PC-9 (cell line): Measurements from ENCODE around the gene TNS4. TPM values are rescaled to one million over a fixed set of nuclear protein-coding genes. Genes with fewer than 3 reads are reported as not detected.

Experiments
- BruUV-seq: library from RNA; stranded (reverse); fragments of 400-500 nt; replicated peaks from 2 replicates; lab custom pipeline; 2021; lab: Mats Ljungman, UMichigan
- CTCF ChIA-PET: fragments of 300-600 bp; sonication (Branson Sonifier 250); formaldehyde crosslinking; loops from one replicate; lab custom pipeline; 2022; ENCODE audit warnings: antibody characterized with exemption; lab: Charles Lee
- POLR2A ChIA-PET: fragments of 300-600 bp; sonication (Branson Sonifier 250); formaldehyde crosslinking; loops from one replicate; lab custom pipeline; 2022; ENCODE audit warnings: antibody characterized with exemption; ENCODE audit not compliant: unreplicated experiment; lab: Charles Lee
- DNase-seq, 2 experiments: peaks; one replicate each; pipeline versions ENCODE4 v3.0.0 to v3.0.0-alpha.2; 2015 to 2022; ENCODE audit warnings: mixed read lengths in 1 of 2
- H2AFZ ChIP-seq: fragments of 200-600 bp; sonication (generic); 2 replicates; pipeline ENCODE4 v1.8.1; 2017; ENCODE audit warnings: antibody characterized with exemption
- H3F3A ChIP-seq: fragments of 200-600 bp; sonication (generic); 2 replicates; pipeline ENCODE4 v1.8.1; 2017; ENCODE audit warnings: antibody characterized with exemption, mild to moderate bottlenecking, low read depth; ENCODE audit not compliant: insufficient read depth
- H3K27ac ChIP-seq: fragments of 200-600 bp; sonication (generic); 2 replicates; pipeline ENCODE4 v1.6.1; 2016; ENCODE audit warnings: mixed run types
- H3K27me3 ChIP-seq: fragments of 200-600 bp; sonication (generic); 2 replicates; pipeline ENCODE4 v1.6.1; 2016; ENCODE audit warnings: low read depth, mixed run types; ENCODE audit not compliant: insufficient read depth
- H3K36me3 ChIP-seq: fragments of 200-600 bp; sonication (generic); 2 replicates; pipeline ENCODE4 v1.6.1; 2016; ENCODE audit warnings: low read depth, mixed run types
- H3K4me1 ChIP-seq: fragments of 200-600 bp; sonication (generic); replicated peaks from 2 replicates; pipeline ENCODE4 v1.6.1; 2016; ENCODE audit warnings: mixed run types; ENCODE audit not compliant: insufficient read depth
- H3K4me2 ChIP-seq: fragments of 200-600 bp; sonication (generic); 2 replicates; pipeline ENCODE4 v1.6.1; 2017; ENCODE audit warnings: mixed run types
- H3K4me3 ChIP-seq: fragments of 200-600 bp; sonication (generic); 2 replicates; pipeline ENCODE4 v1.6.1; 2016; ENCODE audit warnings: mixed run types
- H3K79me2 ChIP-seq: fragments of 200-600 bp; sonication (generic); 2 replicates; pipeline ENCODE4 v1.6.1; 2017; ENCODE audit warnings: low read depth, mixed run types
- H3K9me2 ChIP-seq: fragments of 200-600 bp; sonication (generic); 2 replicates; pipeline ENCODE4 v1.8.1; 2017; ENCODE audit warnings: mild to moderate bottlenecking; ENCODE audit not compliant: insufficient read depth
- H3K9me3 ChIP-seq: fragments of 200-600 bp; sonication (generic); 2 replicates; pipeline ENCODE4 v1.8.1; 2016; ENCODE audit warnings: low read depth; ENCODE audit not compliant: insufficient read depth
- H4K20me1 ChIP-seq: fragments of 200-600 bp; sonication (generic); 2 replicates; pipeline ENCODE4 v1.8.1; 2017; ENCODE audit not compliant: insufficient read depth
- CTCF ChIP-seq: fragments of 200-600 bp; sonication (generic); conservative IDR thresholded peaks from 2 replicates; pipeline ENCODE4 v1.6.1; 2017; ENCODE audit warnings: mixed run types, antibody characterized with exemption, mild to moderate bottlenecking, moderate library complexity
- EZH2 ChIP-seq: fragments of 200-600 bp; sonication (generic); IDR thresholded peaks from 2 replicates; pipeline ENCODE4 v1.8.0; 2017; ENCODE audit warnings: antibody characterized with exemption, low read depth
- intact Hi-C: fragments of 100-400 bp; cut with micrococcal nuclease; formaldehyde crosslinking; loops from one replicate; pipeline ENCODE4 v1.10.0; 2022; ENCODE audit not compliant: unreplicated experiment
- total RNA-seq: library from RNA; stranded (reverse); gene quantifications from 2 replicates; pipeline ENCODE4 v1.2.3, GENCODE V29; 2021

The TNS4 gene
- total RNA-seq, 1 experiment from 2014 or later, result 17.4 TPM

GRCh38 chr17:40545660-40546059 lies 44.2 kb upstream of the TNS4 start:
- Histone ChIP-seq H3K4me3 (no peak overlapping the region), H3F3A (peaks cover 24% of the 10 kb centered on the region), H2AFZ (no peak overlapping the region), H3K36me3 (no peaks in the 10 kb centered on the region), H3K4me2 (no peak overlapping the region), H4K20me1 (no peaks in the 10 kb centered on the region), H3K9me2 (no peaks in the 10 kb centered on the region), H3K9me3 (no peaks in the 10 kb centered on the region), H3K27ac (no peak overlapping the region), H3K27me3 (no peaks in the 10 kb centered on the region), H3K79me2 (no peaks in the 10 kb centered on the region), H3K4me1 (peaks cover 34% of the 10 kb centered on the region)
- POLR2A ChIA-PET, result no interaction called here
- no peak for DNase-seq
- CTCF ChIA-PET, result no interaction called here
- intact Hi-C loops, result no loop called here
- TF ChIP-seq EZH2 (no peak), CTCF (no peak)
- BruUV-seq, result no TSS peak

- peaks cover 5% of the 10 kb centered on the region for H3K4me1 ChIP-seq
- H3K27ac ChIP-seq, result no peak overlapping the region
- H3K4me3 ChIP-seq, result no peak overlapping the region
- no peak for TF ChIP-seq EZH2
- TF ChIP-seq CTCF, result no peak
- no peaks in the 10 kb centered on the region for H3K9me2 ChIP-seq
- intact Hi-C loops, result no loop called here
- DNase-seq, result no peak
- no peaks in the 10 kb centered on the region for H3K27me3 ChIP-seq
- no peaks in the 10 kb centered on the region for H3K79me2 ChIP-seq
- H3K36me3 ChIP-seq, result no peaks in the 10 kb centered on the region
- H3K9me3 ChIP-seq, result no peaks in the 10 kb centered on the region
- ChIA-PET CTCF (interaction anchor here (0.6 kb wide), 1 partner anchor 311 kb away, joined by 3 read pairs; no protein-coding TSS in a partner anchor), POLR2A (no interaction called here)
- H3K4me2 ChIP-seq, result no peak overlapping the region
- H3F3A ChIP-seq, result peaks cover 2% of the 10 kb centered on the region; the same call in 1 of the 2 replicates
- H4K20me1 ChIP-seq, result no peaks in the 10 kb centered on the region
- H2AFZ ChIP-seq, result no peak overlapping the region
- BruUV-seq, result no TSS peak
Measured at GRCh38 chr17:40542558-40543411, 41.4 kb upstream of the TNS4 start.

- POLR2A ChIA-PET, result no interaction called here
- Histone ChIP-seq H3K27me3 (no peaks in the 10 kb centered on the region), H3K36me3 (no peaks in the 10 kb centered on the region), H3K9me3 (no peaks in the 10 kb centered on the region), H3K79me2 (no peaks in the 10 kb centered on the region), H3F3A (no peaks in the 10 kb centered on the region; the same call in 1 of the 2 replicates), H3K4me1 (no peaks in the 10 kb centered on the region), H3K4me2 (no peak overlapping the region), H3K4me3 (no peak overlapping the region), H2AFZ (no peak overlapping the region), H3K27ac (no peak overlapping the region), H3K9me2 (no peaks in the 10 kb centered on the region), H4K20me1 (no peaks in the 10 kb centered on the region)
- intact Hi-C loops, result no loop called here
- TF ChIP-seq EZH2 (no peak), CTCF (no peak)
- no TSS peak for BruUV-seq
- DNase-seq, result no peak
- CTCF ChIA-PET, result no interaction called here
Measured at GRCh38 chr17:40541873-40542557, 40.6 kb upstream of the TNS4 start.
